ENCODE results near the gene PARD6G. TPM values are rescaled to one million over a fixed set of nuclear protein-coding genes. Genes with fewer than 3 reads are reported as not detected.

Gene PARD6G
- total and polyA plus RNA-seq, 2 experiments from 2014 or later = 6.9 to 18.5 TPM

DNA sequence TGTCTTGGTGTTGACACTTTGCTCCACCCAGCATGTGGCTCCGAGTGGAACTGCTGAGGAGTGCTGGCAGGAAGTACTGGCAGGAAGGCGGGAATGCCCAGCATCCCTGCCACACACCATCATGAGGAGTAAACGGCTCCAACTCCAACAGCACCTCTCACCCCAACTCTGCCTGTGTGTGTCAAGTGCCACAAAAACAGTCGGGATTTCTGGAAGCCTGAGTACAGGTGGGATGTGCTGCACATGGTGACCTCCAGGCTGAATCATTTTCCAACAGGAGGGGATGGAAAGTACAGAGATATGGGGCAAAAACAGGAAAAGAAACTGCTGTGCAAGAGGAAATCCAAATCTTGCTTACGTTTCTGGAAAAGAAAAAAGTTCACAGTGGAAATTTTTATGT, 53.6 kb downstream of the PARD6G start:
- no peaks in the 10 kb centered on the region for H3K9me2 ChIP-seq (ENCODE audit: insufficient read depth)
- no peak overlapping the region for H3K4me3 ChIP-seq

More for the DNA sequence above, 53.6 kb downstream of the PARD6G start:
- Mint-ChIP-seq H3K9me3 (no peaks in the 10 kb centered on the region), H3K27ac (no peak overlapping the region), H3K27me3 (ENCODE audit: insufficient read depth, low read depth, poor library complexity) (peaks cover 3% of the 10 kb centered on the region), H3K36me3 (ENCODE audit: low read depth) (no peaks in the 10 kb centered on the region), H3K4me1 (peaks cover 27% of the 10 kb centered on the region), H3K4me3 (no peak overlapping the region)
- Histone ChIP-seq H2AFZ (no peak overlapping the region), H4K20me1 (replicated peaks; ENCODE audit: insufficient read depth) (no peaks in the 10 kb centered on the region), H3K4me1 (ENCODE audit: insufficient read depth) (peaks cover 22% of the 10 kb centered on the region), H3K79me2 (replicated peaks; ENCODE audit: insufficient read depth) (no peaks in the 10 kb centered on the region), H3F3A (replicated peaks; ENCODE audit: low read depth) (no peaks in the 10 kb centered on the region), H3K4me2 (no peak overlapping the region), H3K27ac (ENCODE audit: low read depth) (no peak overlapping the region), H3K36me3 (ENCODE audit: insufficient read depth) (no peaks in the 10 kb centered on the region), H3K27me3 (ENCODE audit: insufficient read depth) (no peaks in the 10 kb centered on the region)
- DNase-seq (ENCODE audit: low spot score) = no peak
- no peak for ATAC-seq
- TF ChIP-seq CREB1 (CRISPR knock-in tag; IDR thresholded peaks at IDR 0.05; ENCODE audit: low read depth) (no peak), POLR2AphosphoS5 (IDR thresholded peaks at IDR 0.05; ENCODE audit: low read depth) (no peak), NANOG (IDR thresholded peaks at IDR 0.05; ENCODE audit: borderline replicate concordance) (no peak), ZNF331 (CRISPR knock-in tag; IDR thresholded peaks at IDR 0.05; ENCODE audit: low read depth) (no peak)
- TF ChIP-seq, protein P1, sequence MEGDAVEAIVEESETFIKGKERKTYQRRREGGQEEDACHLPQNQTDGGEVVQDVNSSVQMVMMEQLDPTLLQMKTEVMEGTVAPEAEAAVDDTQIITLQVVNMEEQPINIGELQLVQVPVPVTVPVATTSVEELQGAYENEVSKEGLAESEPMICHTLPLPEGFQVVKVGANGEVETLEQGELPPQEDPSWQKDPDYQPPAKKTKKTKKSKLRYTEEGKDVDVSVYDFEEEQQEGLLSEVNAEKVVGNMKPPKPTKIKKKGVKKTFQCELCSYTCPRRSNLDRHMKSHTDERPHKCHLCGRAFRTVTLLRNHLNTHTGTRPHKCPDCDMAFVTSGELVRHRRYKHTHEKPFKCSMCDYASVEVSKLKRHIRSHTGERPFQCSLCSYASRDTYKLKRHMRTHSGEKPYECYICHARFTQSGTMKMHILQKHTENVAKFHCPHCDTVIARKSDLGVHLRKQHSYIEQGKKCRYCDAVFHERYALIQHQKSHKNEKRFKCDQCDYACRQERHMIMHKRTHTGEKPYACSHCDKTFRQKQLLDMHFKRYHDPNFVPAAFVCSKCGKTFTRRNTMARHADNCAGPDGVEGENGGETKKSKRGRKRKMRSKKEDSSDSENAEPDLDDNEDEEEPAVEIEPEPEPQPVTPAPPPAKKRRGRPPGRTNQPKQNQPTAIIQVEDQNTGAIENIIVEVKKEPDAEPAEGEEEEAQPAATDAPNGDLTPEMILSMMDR (conservative IDR thresholded peaks at IDR 0.05; ENCODE audit: low read depth in 2 of 2) = no peak
- TF ChIP-seq, protein P2, sequence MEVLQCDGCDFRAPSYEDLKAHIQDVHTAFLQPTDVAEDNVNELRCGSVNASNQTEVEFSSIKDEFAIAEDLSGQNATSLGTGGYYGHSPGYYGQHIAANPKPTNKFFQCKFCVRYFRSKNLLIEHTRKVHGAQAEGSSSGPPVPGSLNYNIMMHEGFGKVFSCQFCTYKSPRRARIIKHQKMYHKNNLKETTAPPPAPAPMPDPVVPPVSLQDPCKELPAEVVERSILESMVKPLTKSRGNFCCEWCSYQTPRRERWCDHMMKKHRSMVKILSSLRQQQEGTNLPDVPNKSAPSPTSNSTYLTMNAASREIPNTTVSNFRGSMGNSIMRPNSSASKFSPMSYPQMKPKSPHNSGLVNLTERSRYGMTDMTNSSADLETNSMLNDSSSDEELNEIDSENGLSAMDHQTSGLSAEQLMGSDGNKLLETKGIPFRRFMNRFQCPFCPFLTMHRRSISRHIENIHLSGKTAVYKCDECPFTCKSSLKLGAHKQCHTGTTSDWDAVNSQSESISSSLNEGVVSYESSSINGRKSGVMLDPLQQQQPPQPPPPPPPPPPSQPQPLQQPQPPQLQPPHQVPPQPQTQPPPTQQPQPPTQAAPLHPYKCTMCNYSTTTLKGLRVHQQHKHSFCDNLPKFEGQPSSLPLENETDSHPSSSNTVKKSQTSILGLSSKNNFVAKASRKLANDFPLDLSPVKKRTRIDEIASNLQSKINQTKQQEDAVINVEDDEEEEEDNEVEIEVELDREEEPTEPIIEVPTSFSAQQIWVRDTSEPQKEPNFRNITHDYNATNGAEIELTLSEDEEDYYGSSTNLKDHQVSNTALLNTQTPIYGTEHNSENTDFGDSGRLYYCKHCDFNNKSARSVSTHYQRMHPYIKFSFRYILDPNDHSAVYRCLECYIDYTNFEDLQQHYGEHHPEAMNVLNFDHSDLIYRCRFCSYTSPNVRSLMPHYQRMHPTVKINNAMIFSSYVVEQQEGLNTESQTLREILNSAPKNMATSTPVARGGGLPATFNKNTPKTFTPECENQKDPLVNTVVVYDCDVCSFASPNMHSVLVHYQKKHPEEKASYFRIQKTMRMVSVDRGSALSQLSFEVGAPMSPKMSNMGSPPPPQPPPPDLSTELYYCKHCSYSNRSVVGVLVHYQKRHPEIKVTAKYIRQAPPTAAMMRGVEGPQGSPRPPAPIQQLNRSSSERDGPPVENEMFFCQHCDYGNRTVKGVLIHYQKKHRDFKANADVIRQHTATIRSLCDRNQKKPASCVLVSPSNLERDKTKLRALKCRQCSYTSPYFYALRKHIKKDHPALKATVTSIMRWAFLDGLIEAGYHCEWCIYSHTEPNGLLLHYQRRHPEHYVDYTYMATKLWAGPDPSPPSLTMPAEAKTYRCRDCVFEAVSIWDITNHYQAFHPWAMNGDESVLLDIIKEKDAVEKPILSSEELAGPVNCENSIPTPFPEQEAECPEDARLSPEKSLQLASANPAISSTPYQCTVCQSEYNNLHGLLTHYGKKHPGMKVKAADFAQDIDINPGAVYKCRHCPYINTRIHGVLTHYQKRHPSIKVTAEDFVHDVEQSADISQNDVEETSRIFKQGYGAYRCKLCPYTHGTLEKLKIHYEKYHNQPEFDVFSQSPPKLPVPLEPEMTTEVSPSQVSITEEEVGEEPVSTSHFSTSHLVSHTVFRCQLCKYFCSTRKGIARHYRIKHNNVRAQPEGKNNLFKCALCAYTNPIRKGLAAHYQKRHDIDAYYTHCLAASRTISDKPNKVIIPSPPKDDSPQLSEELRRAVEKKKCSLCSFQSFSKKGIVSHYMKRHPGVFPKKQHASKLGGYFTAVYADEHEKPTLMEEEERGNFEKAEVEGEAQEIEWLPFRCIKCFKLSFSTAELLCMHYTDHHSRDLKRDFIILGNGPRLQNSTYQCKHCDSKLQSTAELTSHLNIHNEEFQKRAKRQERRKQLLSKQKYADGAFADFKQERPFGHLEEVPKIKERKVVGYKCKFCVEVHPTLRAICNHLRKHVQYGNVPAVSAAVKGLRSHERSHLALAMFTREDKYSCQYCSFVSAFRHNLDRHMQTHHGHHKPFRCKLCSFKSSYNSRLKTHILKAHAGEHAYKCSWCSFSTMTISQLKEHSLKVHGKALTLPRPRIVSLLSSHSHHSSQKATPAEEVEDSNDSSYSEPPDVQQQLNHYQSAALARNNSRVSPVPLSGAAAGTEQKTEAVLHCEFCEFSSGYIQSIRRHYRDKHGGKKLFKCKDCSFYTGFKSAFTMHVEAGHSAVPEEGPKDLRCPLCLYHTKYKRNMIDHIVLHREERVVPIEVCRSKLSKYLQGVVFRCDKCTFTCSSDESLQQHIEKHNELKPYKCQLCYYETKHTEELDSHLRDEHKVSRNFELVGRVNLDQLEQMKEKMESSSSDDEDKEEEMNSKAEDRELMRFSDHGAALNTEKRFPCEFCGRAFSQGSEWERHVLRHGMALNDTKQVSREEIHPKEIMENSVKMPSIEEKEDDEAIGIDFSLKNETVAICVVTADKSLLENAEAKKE (CRISPR knock-in tag; IDR thresholded peaks at IDR 0.05) = no peak
- TF ChIP-seq, protein P3, sequence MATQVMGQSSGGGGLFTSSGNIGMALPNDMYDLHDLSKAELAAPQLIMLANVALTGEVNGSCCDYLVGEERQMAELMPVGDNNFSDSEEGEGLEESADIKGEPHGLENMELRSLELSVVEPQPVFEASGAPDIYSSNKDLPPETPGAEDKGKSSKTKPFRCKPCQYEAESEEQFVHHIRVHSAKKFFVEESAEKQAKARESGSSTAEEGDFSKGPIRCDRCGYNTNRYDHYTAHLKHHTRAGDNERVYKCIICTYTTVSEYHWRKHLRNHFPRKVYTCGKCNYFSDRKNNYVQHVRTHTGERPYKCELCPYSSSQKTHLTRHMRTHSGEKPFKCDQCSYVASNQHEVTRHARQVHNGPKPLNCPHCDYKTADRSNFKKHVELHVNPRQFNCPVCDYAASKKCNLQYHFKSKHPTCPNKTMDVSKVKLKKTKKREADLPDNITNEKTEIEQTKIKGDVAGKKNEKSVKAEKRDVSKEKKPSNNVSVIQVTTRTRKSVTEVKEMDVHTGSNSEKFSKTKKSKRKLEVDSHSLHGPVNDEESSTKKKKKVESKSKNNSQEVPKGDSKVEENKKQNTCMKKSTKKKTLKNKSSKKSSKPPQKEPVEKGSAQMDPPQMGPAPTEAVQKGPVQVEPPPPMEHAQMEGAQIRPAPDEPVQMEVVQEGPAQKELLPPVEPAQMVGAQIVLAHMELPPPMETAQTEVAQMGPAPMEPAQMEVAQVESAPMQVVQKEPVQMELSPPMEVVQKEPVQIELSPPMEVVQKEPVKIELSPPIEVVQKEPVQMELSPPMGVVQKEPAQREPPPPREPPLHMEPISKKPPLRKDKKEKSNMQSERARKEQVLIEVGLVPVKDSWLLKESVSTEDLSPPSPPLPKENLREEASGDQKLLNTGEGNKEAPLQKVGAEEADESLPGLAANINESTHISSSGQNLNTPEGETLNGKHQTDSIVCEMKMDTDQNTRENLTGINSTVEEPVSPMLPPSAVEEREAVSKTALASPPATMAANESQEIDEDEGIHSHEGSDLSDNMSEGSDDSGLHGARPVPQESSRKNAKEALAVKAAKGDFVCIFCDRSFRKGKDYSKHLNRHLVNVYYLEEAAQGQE (IDR thresholded peaks at IDR 0.05; ENCODE audit: unreplicated experiment) = no peak
